Retinal pigment epithelial cell (primary cell): ENCODE results near the gene GNB1L.

Experiments used
- DNase-seq: peaks from one replicate; pipeline ENCODE4 v3.0.0-alpha.2; 2010; ENCODE audit warnings: low read depth
- H3K4me3 ChIP-seq: 2 replicates; pipeline ENCODE4 v1.5.1; 2011; ENCODE audit warnings: mild to moderate bottlenecking, low read length, control low read depth, moderate library complexity
- CTCF ChIP-seq: conservative IDR thresholded peaks from 2 replicates; pipeline ENCODE4 v1.5.1; 2011; ENCODE audit warnings: low read depth, low read length, control low read depth, inconsistent platforms

The GNB1L gene

GRCh38 chr22:19893363-19893762 is 38.7 kb upstream of the GNB1L start:
- DNase-seq = no peak

GRCh38 chr22:19892925-19893324 is 38.3 kb upstream of the GNB1L start:
- TF ChIP-seq CTCF = no peak
- DNase-seq = no peak
- H3K4me3 ChIP-seq = no peak overlapping the region

More at GRCh38 chr22:19893363-19893762, 38.7 kb upstream of the GNB1L start:
- H3K4me3 ChIP-seq = no peak overlapping the region
- TF ChIP-seq CTCF = no peak

GRCh38 chr22:19892257-19892879 is 37.7 kb upstream of the GNB1L start:
- DNase-seq = no peak
- H3K4me3 ChIP-seq = no peak overlapping the region
- no peak for TF ChIP-seq CTCF

- DNase-seq = no peak
- TF ChIP-seq CTCF = no peak
- H3K4me3 ChIP-seq = no peak overlapping the region
Measured at GRCh38 chr22:19891317-19892256, 36.9 kb upstream of the GNB1L start.

GRCh38 chr22:19890502-19891316 is 36.0 kb upstream of the GNB1L start:
- no peak for DNase-seq
- TF ChIP-seq CTCF = no peak
- H3K4me3 ChIP-seq = no peak overlapping the region

GRCh38 chr22:19889951-19890350 is 35.3 kb upstream of the GNB1L start:
- DNase-seq = no peak
- TF ChIP-seq CTCF = no peak
- no peak overlapping the region for H3K4me3 ChIP-seq
